Endodermal cell (in vitro differentiated cells): Measurements from ENCODE around the gene S100B. TPM values are rescaled to one million over a fixed set of nuclear protein-coding genes. Genes with fewer than 3 reads are reported as not detected.

Experiments used
- DNase-seq: peaks from one replicate; pipeline ENCODE4 v3.0.0-alpha.2; 2017
- H3K27ac ChIP-seq: 2 replicates; pipeline ENCODE4 v1.5.1; 2013; ENCODE audit warnings: mild to moderate bottlenecking, low read depth, low read length, moderate library complexity
- H3K27me3 ChIP-seq: 2 replicates; pipeline ENCODE4 v1.6.1; 2013; ENCODE audit warnings: mild to moderate bottlenecking, low read length, moderate library complexity; ENCODE audit not compliant: insufficient read depth, control insufficient read depth, poor library complexity, severe bottlenecking
- H3K36me3 ChIP-seq: 2 replicates; pipeline ENCODE4 v1.7.0; 2013; ENCODE audit warnings: mild to moderate bottlenecking, low read length, moderate library complexity; ENCODE audit not compliant: control insufficient read depth, insufficient read depth
- H3K4me1 ChIP-seq: one replicate; pipeline ENCODE4 v1.7.0; 2013; ENCODE audit warnings: low read length; ENCODE audit not compliant: control insufficient read depth, insufficient read depth
- H3K4me3 ChIP-seq: 2 replicates; pipeline ENCODE4 v1.5.1; 2013; ENCODE audit warnings: mild to moderate bottlenecking, low read length, moderate library complexity
- H3K9ac ChIP-seq: 2 replicates; pipeline ENCODE4 v1.6.1; 2013; ENCODE audit warnings: mild to moderate bottlenecking, low read length, moderate library complexity; ENCODE audit not compliant: poor library complexity, severe bottlenecking; ENCODE audit errors: extremely low read depth
- H3K9me3 ChIP-seq: 2 replicates; pipeline ENCODE4 v1.6.1; 2013; ENCODE audit warnings: mild to moderate bottlenecking, low read length, moderate library complexity; ENCODE audit not compliant: control insufficient read depth
- H3K27ac Mint-ChIP-seq: 2 replicates; pipeline ENCODE4 v1.8.0; 2020; ENCODE audit warnings: mixed read lengths
- H3K27me3 Mint-ChIP-seq: 2 replicates; pipeline ENCODE4 v1.8.0; 2021; ENCODE audit warnings: mild to moderate bottlenecking, mixed read lengths; ENCODE audit not compliant: insufficient read depth
- H3K36me3 Mint-ChIP-seq: 2 replicates; pipeline ENCODE4 v1.8.0; 2020; ENCODE audit warnings: low read depth, mixed read lengths
- H3K4me1 Mint-ChIP-seq: 2 replicates; pipeline ENCODE4 v1.8.0; 2020; ENCODE audit warnings: mixed read lengths
- H3K4me3 Mint-ChIP-seq: 2 replicates; pipeline ENCODE4 v1.8.0; 2020; ENCODE audit warnings: mild to moderate bottlenecking, moderate library complexity, mixed read lengths
- H3K9me3 Mint-ChIP-seq: 2 replicates; pipeline ENCODE4 v1.8.0; 2020; ENCODE audit warnings: mild to moderate bottlenecking, mixed read lengths
- CTCF ChIP-seq: fragments of 200-600 bp; sonication (generic); conservative IDR thresholded peaks from 2 replicates; pipeline ENCODE4 v1.5.0; 2021; ENCODE audit warnings: antibody characterized with exemption, mild to moderate bottlenecking
- WGBS, 2 experiments: methylation state at CpG; one replicate each; pipeline versions ENCODE4 v1.1.5 to v1.1.7; 2013; ENCODE audit warnings: missing lambda C conversion rate in 2 of 2, mixed read lengths in 1 of 2; ENCODE audit not compliant: insufficient coverage in 1 of 2, insufficient read length in 1 of 2; 5-methylcytosine and 5-hydroxymethylcytosine counted together
- total RNA-seq, 2 donors: library from RNA; stranded (reverse); fragmentation: NEBNext Ultra II Directional in 1 of 2; extraction: Animal tissue kit (Norgen Biotek cat#: 25700) in 1 of 2; gene quantifications; 2 replicates in 1 of 2; 3 replicates in 1 of 2; pipeline ENCODE4 v1.2.1, GENCODE V29; 2021

The S100B gene
- total RNA-seq, 2 donors from 2014 or later: not detected

GRCh38 chr21:46627726-46628125 is 22.8 kb upstream of the S100B start:
- H3K4me1 ChIP-seq: no peaks in the 10 kb centered on the region
- no peak overlapping the region for H3K4me3 ChIP-seq
- no peaks in the 10 kb centered on the region for H3K27me3 ChIP-seq
- peaks cover 19% of the 10 kb centered on the region for H3K9me3 Mint-ChIP-seq
- no peak overlapping the region for H3K4me3 Mint-ChIP-seq
- 89 to 94% methylated on average over 2 to 4 of the region's 4 CpGs for WGBS, 2 experiments
- no peaks in the 10 kb centered on the region for H3K36me3 Mint-ChIP-seq
- H3K27me3 Mint-ChIP-seq: peaks cover 4% of the 10 kb centered on the region
- H3K9ac ChIP-seq: no peak overlapping the region
- H3K36me3 ChIP-seq: no peaks in the 10 kb centered on the region
- DNase-seq: no peak
- H3K27ac Mint-ChIP-seq: no peak overlapping the region
- H3K9me3 ChIP-seq: peaks cover 6% of the 10 kb centered on the region
- no peak for TF ChIP-seq CTCF
- peaks cover under 1% of the 10 kb centered on the region for H3K4me1 Mint-ChIP-seq
- no peak overlapping the region for H3K27ac ChIP-seq

DNA sequence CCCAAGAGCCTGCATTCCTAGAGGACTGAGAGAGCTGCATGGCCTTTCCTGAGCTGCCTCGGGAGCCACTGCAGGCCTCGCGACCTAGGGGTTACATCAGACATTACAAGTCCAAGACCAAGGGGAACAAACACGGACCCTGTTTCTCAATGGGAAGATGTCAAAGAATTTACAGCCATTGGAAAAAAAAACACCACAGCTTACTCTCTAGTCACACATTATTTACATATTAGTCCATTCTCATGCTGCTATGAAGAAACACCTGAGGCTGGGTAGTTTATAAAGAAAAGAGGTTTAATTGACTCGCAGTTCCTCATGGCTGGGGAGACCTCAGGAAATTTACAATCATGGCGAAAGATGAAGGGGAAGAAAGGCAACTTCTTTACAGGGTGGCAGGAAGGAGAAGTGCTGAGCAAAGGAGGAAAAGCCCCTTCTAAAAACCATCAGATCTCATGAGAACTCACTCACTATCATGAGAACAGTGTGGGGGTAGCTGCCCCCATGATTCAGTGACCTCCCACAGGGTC is 22.2 kb upstream of the S100B start:
- H3K9ac ChIP-seq: no peak overlapping the region
- no peak overlapping the region for H3K4me3 ChIP-seq
- no peaks in the 10 kb centered on the region for H3K4me1 ChIP-seq
- no peak for TF ChIP-seq CTCF
- Mint-ChIP-seq H3K27me3 (peaks cover 4% of the 10 kb centered on the region), H3K27ac (no peak overlapping the region), H3K4me3 (no peak overlapping the region), H3K36me3 (no peaks in the 10 kb centered on the region), H3K9me3 (peaks cover 19% of the 10 kb centered on the region), H3K4me1 (peaks cover 5% of the 10 kb centered on the region)
- H3K27me3 ChIP-seq: no peaks in the 10 kb centered on the region
- DNase-seq: no peak
- no peak overlapping the region for H3K27ac ChIP-seq
- peaks cover 6% of the 10 kb centered on the region for H3K9me3 ChIP-seq
- H3K36me3 ChIP-seq: no peaks in the 10 kb centered on the region
- 70 to 78% methylated on average over 4 to 6 of the region's 6 CpGs for WGBS, 2 experiments

DNA sequence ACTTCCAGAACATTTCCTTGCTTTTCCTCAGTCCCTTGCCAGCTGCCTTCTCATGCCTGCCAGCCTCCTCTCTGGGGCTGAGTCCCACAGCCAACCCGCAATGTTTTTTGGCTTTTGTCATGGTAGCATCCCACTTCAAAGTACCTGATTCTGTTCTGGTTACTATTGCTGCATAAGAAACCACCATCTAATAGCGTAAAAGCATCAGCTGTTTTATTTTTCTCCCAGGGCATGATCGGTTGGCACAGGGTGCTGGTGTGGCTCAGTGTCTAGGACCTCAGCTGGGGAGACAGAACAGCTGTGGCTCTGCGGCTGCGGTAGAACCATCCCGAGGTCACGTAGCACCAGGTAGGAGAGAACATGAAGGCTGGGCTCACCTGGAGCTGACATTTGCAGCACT is 21.7 kb upstream of the S100B start:
- H3K9ac ChIP-seq: no peak overlapping the region
- Mint-ChIP-seq H3K27me3 (peaks cover 4% of the 10 kb centered on the region), H3K27ac (no peak overlapping the region), H3K36me3 (no peaks in the 10 kb centered on the region), H3K4me3 (no peak overlapping the region), H3K4me1 (peaks cover 5% of the 10 kb centered on the region), H3K9me3 (peaks cover 19% of the 10 kb centered on the region)
- H3K9me3 ChIP-seq: peaks cover 6% of the 10 kb centered on the region
- H3K4me1 ChIP-seq: no peaks in the 10 kb centered on the region
- DNase-seq: no peak
- no peaks in the 10 kb centered on the region for H3K36me3 ChIP-seq
- no peak overlapping the region for H3K27ac ChIP-seq
- no peak for TF ChIP-seq CTCF
- WGBS, 2 experiments: 97 to 100% methylated on average over 5 to 7 of the region's 7 CpGs
- no peak overlapping the region for H3K4me3 ChIP-seq
- H3K27me3 ChIP-seq: no peaks in the 10 kb centered on the region
